Uterus (tissue), 4 donors: Measurements from ENCODE around the gene NBAS. TPM values are rescaled to one million over a fixed set of nuclear protein-coding genes. Genes with fewer than 3 reads are reported as not detected.
"Not testable (repeated sequence)": the region's sequence is repeated elsewhere in the genome, so short reads cannot be mapped to it uniquely, and the experiment has no call there.

Source experiments
- DNase-seq, 2 donors: peaks; one replicate each; pipeline ENCODE4 v3.0.0-alpha.2; 2019 to 2020
- H3K27ac ChIP-seq, 2 donors: fragments of 200-600 bp; sonication (generic); 1 replicate in 1 of 2; 2 replicates in 1 of 2; pipeline ENCODE4 v1.5.1; 2016 to 2018
- H3K27me3 ChIP-seq, 2 donors: fragments of 200-600 bp; sonication (generic); one replicate each; pipeline ENCODE4 v1.5.1; 2018 to 2019; ENCODE audit warnings: control low read depth in 1 of 2
- H3K36me3 ChIP-seq, 2 donors: fragments of 200-600 bp; sonication (generic); one replicate each; pipeline ENCODE4 v1.5.1; 2019; ENCODE audit warnings: control low read depth in 1 of 2
- H3K4me1 ChIP-seq, 2 donors: fragments of 200-600 bp; sonication (generic); one replicate each; pipeline ENCODE4 v1.5.1; 2018 to 2019; ENCODE audit warnings: control low read depth in 1 of 2
- H3K4me3 ChIP-seq, 2 donors: fragments of 200-600 bp; sonication (generic); 1 replicate in 1 of 2; 2 replicates in 1 of 2; pipeline ENCODE4 v1.5.1; 2018 to 2019; ENCODE audit warnings: mild to moderate bottlenecking in 1 of 2
- H3K9me3 ChIP-seq, 2 donors: fragments of 200-600 bp; sonication (generic); one replicate each; pipeline ENCODE4 v1.5.1; 2019; ENCODE audit warnings: control low read depth in 1 of 2
- CTCF ChIP-seq, 4 experiments: fragments of 200-600 bp in 2 of 4; fragments of 450-650 bp in 2 of 4; sonication (generic) in 2 of 4; IDR thresholded peaks; one replicate each; pipeline ENCODE4 v1.5.1; 2016 to 2019; ENCODE audit warnings: antibody characterized with exemption in 4 of 4, mild to moderate bottlenecking in 2 of 4, moderate library complexity in 1 of 4
- POLR2A ChIP-seq, 2 donors: fragments of 450-650 bp; IDR thresholded peaks; one replicate each; pipeline ENCODE4 v1.6.1; 2016; ENCODE audit warnings: antibody characterized with exemption in 2 of 2, mild to moderate bottlenecking in 1 of 2, moderate library complexity in 1 of 2
- intact Hi-C: fragments of 100-400 bp; cut with DNase I; formaldehyde crosslinking; loops from one replicate; pipeline ENCODE4 v1.15.1; 2023; ENCODE audit warnings: low total_unique reads
- total RNA-seq, 4 donors: library from RNA; depleted of rRNA in 3 of 4; stranded (reverse); fragments of >200 nt in 3 of 4; gene quantifications; one replicate each; pipeline versions ENCODE4 v1.1.0 to v1.2.4, GENCODE V29; 2014 to 2023
- donor health status: DM: yes; HTN: yes; CAD: no.

Gene NBAS
- total RNA-seq, 4 donors from 2014 or later: 36.2 to 93.5 (median 49.5) TPM

- TF ChIP-seq POLR2A (IDR thresholded peaks at IDR 0.05) (no peak), CTCF (IDR thresholded peaks at IDR 0.05) (no peak)
- Histone ChIP-seq H3K27ac (no peak overlapping the region), H3K4me3 (no peak overlapping the region), H3K4me1 (peaks cover 0 to 7% of the 10 kb centered on the region in 2 donors), H3K9me3 (no peaks in the 10 kb centered on the region), H3K27me3 (no peaks in the 10 kb centered on the region), H3K36me3 (no peaks in the 10 kb centered on the region)
- no peak for DNase-seq
- intact Hi-C loops: no loop called here
Observed at GRCh38 chr2:15449556-15450236, 111.4 kb downstream of the NBAS start.

- TF ChIP-seq POLR2A (IDR thresholded peaks at IDR 0.05): no peak
- no peak for TF ChIP-seq CTCF (IDR thresholded peaks at IDR 0.05)
- H3K9me3 ChIP-seq: no peaks in the 10 kb centered on the region
- no peaks in the 10 kb centered on the region for H3K27me3 ChIP-seq
- no peak overlapping the region for H3K4me3 ChIP-seq
- no peak overlapping the region for H3K27ac ChIP-seq
- H3K4me1 ChIP-seq: peaks cover 0 to 7% of the 10 kb centered on the region in 2 donors
- H3K36me3 ChIP-seq: no peaks in the 10 kb centered on the region
- intact Hi-C loops: no loop called here
- DNase-seq: no peak
Observed at GRCh38 chr2:15448250-15448839, 112.8 kb downstream of the NBAS start.

- no peaks in the 10 kb centered on the region for H3K27me3 ChIP-seq
- no peak overlapping the region for H3K4me3 ChIP-seq
- DNase-seq: no peak
- TF ChIP-seq POLR2A (IDR thresholded peaks at IDR 0.05): no peak
- TF ChIP-seq CTCF (IDR thresholded peaks at IDR 0.05): no peak
- no peak overlapping the region for H3K27ac ChIP-seq
- H3K36me3 ChIP-seq: no peaks in the 10 kb centered on the region
- peaks cover 0 to 7% of the 10 kb centered on the region in 2 donors for H3K4me1 ChIP-seq
- no peaks in the 10 kb centered on the region for H3K9me3 ChIP-seq
- intact Hi-C loops: no loop called here
Observed at GRCh38 chr2:15447381-15447780, 113.8 kb downstream of the NBAS start.

GRCh38 chr2:15446961-15447360, 114.2 kb downstream of the NBAS start:
- TF ChIP-seq CTCF (IDR thresholded peaks at IDR 0.05) (no peak), POLR2A (IDR thresholded peaks at IDR 0.05) (no peak)
- H3K27ac ChIP-seq: no peak overlapping the region
- intact Hi-C loops: no loop called here
- no peak overlapping the region for H3K4me3 ChIP-seq
- no peaks in the 10 kb centered on the region for H3K9me3 ChIP-seq
- no peak for DNase-seq
- peaks cover 0 to 7% of the 10 kb centered on the region in 2 donors for H3K4me1 ChIP-seq
- H3K36me3 ChIP-seq: no peaks in the 10 kb centered on the region
- H3K27me3 ChIP-seq: no peaks in the 10 kb centered on the region

- TF ChIP-seq POLR2A (IDR thresholded peaks at IDR 0.05) (no peak), CTCF (IDR thresholded peaks at IDR 0.05) (no peak)
- Histone ChIP-seq H3K4me1 (peaks cover 0 to 7% of the 10 kb centered on the region in 2 donors), H3K4me3 (no peak overlapping the region), H3K9me3 (no peaks in the 10 kb centered on the region), H3K27ac (no peak overlapping the region), H3K27me3 (no peaks in the 10 kb centered on the region), H3K36me3 (no peaks in the 10 kb centered on the region)
- DNase-seq: no peak
- intact Hi-C loops: no loop called here
Observed at GRCh38 chr2:15445891-15446562, 115.1 kb downstream of the NBAS start.

GRCh38 chr2:15439768-15440524, 121.2 kb downstream of the NBAS start:
- DNase-seq, H3K4me1 ChIP-seq, intact Hi-C loops, H3K36me3 ChIP-seq, H3K27ac ChIP-seq, H3K4me3 ChIP-seq, H3K27me3 ChIP-seq, H3K9me3 ChIP-seq: not testable (repeated sequence)

GRCh38 chr2:15439366-15439765, 121.8 kb downstream of the NBAS start:
- H3K36me3 ChIP-seq, H3K27ac ChIP-seq, H3K4me1 ChIP-seq, H3K4me3 ChIP-seq, intact Hi-C loops, H3K9me3 ChIP-seq, H3K27me3 ChIP-seq, DNase-seq: not testable (repeated sequence)
